GM19452 (cell line): ENCODE measurements around the gene KLF13.

Experiments used
- ATAC-seq: cut with Tn5 transposase; IDR thresholded peaks from one replicate; pipeline ENCODE4 v1.9.1; 2021; ENCODE audit not compliant: unreplicated experiment

Gene KLF13

DNA sequence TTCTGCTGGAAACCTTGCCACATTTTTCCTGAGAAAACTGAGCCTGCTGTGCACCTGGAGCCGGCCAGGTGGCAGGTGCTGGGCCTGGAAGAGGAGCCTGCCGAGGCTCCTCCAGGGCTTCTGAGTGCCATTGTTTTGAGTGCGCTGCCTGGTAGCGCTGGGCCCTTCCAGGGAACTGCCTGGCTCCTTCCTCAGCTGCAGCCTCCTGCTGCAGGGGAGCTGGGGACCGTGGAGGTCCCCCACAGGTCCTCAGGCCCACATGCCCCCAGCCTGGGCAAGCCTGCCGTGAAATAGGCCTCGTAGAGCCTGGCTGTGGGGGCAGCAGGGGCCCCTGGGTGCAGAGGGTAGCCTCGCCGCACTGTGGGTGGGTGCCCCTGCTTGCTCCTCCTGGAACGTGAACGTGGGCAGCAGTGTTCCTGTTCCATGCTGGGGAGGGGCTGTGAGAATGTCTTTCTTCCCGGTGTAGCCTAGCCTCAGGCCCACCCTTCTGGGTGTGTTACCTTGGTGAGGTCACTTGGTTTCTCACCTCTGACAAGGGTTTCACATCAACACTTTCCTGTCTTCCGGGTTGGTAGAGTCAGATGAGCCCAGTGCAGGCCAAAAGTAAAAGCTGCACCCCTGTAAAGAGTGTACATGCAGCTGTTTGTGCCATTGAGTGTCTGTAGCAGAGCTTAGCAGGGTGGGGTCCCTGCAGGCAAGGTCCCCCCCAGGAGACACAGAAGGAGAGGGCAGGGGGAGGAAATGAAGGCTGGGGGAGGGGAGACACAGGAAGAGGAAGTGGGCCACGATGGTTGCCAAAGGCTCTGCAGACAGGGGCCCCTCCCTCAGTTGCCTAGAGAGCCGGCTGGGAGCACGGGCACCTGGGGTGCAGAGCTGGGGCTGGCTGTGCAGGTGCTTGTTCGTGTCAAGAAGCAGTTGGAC lies 34.5 kb downstream of the KLF13 start:
- ATAC-seq, result peak; percentile 75

DNA sequence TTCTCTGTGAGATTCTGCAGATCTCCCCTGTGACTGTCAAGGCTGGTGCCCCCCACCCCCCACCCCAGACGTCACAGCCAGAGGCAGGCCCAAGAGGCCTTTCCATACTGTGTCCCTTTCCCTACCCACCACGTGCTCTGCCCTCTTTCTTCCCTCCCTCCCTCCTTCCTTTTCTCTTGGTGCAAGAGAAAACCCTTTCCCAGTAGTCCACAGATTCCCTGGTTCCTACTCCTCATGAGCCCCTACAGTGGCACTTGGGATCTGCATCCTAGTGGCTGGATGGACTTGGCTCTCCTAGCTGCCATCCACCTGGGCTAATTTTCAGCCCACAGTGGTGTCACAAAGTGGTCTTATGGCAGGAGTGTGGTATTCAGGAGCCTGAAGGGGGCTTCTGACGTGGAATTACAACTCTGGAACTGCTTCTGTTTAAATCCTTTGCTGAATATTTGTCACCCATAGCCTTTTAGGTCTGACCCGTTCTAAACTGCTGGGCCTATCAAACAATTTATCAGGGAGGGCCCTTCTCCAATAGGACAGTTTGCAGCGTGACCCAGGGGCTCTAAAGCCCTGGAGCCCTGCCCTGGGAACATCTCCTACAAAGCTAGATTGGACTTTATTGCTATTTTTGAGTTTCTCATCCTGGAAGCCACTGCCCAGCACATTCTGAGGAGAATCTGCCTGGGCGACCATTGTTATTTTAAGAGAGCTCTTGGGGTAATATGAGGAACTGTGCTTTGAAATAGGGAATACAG lies 35.3 kb downstream of the KLF13 start:
- ATAC-seq, result no peak

DNA sequence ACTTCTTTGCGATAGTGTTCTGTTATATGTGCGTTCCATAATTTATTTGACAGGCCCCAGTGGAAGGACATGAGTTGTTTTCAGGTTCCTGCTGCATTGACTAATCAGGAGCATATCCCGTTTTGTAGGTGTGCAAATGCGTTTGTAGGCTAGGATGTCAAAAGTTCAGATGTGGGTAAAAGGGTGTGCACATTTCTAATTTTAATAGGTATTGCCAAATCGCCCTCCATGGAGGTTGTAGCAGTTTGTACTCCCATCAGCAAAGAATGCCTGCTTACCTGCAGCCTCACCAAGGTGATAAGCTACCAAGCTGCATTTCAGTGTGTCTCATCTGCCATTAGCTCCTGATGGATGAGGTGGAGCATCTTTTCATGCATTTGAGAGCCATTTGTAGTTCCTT lies 36.3 kb downstream of the KLF13 start:
- ATAC-seq, result no peak

DNA sequence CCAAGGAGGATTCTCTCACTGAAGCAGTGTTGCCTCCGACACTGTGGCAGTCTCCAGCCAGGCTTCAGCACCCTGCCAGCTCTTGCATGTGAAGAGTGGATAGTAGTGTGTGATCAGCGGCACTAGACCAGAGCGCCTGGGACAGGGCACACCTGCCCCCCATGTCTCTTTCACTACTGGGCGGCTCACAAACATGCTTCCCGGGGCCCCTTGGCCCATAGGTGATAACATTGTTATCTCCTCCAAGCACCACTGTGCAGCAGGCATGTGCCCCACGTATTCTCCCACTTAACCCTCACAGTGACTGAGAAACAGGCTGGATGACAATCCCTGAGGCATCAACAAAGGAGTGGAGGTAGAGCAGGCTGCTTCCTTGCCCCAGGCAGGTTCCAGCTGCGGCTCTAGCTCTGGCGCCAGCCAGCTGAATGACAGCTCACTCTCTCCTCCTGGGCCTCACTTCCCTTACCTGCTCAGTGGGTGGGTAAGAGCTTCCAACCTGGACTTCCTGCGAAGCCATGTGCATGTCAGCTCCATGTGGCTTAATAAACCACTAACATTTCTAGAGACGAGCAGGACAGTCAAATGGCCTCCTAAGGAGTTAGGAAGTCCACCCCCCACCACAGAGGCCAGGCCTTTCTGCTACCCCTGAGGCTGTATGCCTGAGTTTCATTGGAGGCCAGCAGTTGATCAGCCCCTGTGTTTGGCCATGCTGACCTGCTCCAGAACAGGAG lies 37.8 kb downstream of the KLF13 start:
- no peak for ATAC-seq

GRCh38 chr15:31365032-31365654 lies 38.5 kb downstream of the KLF13 start:
- no peak for ATAC-seq

GRCh38 chr15:31365655-31366127 lies 39.1 kb downstream of the KLF13 start:
- peak; percentile 38 for ATAC-seq

GRCh38 chr15:31366169-31366734 lies 39.6 kb downstream of the KLF13 start:
- ATAC-seq, result no peak

DNA sequence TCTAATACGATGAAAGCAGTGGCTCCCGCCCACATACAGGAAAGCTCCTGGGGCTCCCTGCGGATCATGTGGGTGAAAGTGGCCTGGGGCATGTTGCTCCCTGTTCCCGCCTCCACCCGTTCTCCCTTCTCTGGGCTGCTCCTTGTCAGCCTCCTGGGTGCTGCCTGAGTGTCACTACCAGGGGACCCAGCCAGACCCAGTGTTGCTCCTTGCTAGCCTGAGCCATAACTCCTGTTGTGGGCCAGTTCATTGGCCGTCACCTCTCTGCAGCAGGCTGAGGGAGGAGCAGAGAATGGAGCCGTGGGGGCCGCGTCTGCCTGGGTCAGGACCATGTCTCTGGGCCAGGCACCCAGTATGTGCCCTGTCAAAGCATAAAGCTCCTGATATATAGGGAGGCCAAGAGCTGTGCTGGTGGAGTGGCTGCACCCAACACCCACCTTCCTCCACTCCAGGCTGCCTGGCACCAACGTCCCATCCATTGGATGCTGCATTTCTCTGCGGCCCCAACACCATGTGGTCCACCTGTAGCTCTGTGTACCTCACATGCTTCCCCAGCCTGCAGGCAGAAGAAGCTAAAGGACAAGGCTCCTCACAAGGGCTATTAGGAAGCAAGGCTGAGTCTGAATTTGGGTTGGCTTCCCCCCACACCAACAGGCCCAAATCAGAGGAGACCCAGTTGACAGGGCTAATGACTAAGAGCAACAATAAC lies 40.5 kb downstream of the KLF13 start:
- no peak for ATAC-seq

DNA sequence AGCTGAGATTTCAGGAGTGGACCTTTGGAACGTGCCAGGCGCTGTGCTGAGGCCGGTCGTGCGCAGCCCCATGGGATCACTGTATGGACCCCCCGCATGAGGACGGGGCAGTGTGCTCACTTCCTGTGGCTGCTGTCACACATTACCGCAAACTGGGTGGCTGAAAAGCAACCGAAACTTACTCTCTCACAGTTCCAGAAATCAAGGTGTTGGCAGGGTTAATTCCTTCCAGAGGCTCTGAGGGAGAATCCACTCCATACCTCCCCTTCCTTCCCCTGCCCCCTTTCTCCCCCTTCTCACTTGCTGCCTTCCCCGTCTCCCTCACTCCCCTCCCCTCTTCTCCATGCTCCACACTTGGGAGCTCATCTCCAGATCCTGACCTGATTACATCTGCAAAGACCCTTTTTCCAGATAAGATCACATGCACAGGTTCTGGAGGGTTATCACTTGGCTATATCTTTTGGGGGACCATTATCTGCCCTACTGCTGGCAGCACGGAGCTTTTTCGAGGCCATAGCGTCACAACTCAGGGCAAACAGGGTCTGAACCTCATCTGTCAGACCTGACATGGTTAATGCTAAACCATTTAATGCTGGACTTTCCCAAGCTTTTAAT lies 41.2 kb downstream of the KLF13 start:
- ATAC-seq, result peak; percentile 62

DNA sequence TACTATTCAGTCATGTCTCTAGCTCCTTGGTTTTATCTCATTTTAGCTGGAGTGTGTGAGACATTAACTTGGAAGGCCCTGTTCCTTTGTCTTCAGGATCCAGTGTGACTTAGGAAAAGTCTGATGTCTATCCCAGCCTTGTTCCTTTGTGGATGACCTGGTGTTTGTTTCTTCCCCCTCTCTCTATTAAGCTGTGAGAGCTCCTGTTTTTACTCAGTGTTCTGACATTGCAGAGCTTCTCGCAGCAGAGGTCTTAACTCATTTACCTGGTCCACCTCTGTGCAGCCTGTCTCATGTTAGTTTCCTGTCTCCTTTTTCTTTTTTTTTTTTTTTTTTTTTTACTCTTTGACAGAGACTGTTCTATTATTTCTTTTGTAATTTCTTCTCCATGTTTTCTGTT lies 43.1 kb downstream of the KLF13 start:
- no peak for ATAC-seq

DNA sequence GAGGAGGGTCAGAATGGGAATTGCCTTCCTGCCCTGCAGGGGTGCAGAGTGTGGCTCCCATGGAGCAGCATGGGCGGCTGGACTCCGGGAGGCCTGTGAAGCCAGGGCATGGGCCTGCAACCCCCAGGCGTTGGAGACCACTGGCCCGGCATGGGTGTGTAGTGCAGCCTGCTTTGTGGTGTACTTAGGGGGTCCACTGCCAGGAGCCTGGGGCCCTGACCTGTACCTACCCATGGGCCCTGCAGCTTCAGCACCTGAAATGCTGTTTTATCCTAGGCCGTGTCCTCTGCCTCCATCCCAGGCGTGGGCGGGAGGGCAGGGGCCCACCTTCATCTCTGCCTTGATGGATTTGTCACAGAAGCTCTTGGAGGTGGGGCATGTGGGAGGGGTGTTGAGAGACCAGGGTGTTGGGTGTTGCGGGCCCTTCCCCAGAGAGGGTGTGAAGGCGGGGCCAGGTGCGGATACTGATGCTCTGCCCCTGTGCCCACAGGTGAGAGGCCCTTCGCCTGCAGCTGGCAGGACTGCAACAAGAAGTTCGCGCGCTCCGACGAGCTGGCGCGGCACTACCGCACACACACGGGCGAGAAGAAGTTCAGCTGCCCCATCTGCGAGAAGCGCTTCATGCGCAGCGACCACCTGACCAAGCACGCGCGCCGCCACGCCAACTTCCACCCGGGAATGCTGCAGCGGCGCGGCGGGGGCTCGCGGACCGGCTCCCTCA lies 45.0 kb downstream of the KLF13 start:
- no peak for ATAC-seq

DNA sequence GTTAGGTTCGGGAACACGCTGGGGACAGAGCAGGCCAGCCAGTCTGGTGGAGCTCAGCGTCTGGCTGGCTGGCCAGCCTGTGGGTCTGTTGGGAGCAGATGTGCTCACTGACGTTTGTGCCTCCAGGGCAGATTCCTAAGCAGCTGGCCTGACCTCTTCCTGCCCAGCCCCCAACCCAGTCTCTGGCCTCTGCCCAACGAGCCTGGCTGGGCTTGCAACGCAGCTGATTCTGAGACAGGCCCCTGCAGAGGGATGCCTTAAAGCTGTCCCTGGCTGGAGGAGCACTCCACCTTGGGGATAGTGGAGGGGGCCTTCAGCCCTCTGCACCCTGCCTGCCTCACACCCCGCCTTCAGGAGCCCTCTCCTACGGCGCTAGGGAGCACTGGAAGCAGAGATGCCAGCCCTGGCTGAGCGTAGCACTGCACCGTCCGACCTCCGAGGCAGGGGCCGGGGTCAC lies 46.0 kb downstream of the KLF13 start:
- no peak for ATAC-seq

- no peak for ATAC-seq
These were observed 46.6 kb downstream of the KLF13 start for GRCh38 chr15:31373096-31373865.

DNA sequence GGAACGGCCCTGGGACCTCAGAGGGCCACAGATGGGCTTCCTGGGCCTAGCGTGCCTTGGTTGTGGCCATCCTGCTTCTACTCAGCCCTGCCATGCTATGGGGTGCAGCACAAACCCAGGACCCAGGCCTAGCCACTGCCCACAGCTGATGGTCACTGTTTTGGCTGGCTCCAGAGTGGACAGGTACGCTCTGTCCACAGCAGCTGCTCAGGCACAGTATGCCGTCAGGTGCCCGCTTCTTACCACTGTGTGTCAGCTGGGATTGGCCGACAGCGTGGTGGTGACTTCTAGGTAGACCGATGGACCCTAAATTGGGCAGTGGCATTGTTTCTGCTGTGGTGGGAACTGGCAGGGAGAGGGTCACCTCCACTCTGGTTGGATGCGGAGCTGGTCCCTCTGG lies 47.3 kb downstream of the KLF13 start:
- ATAC-seq, result no peak

- ATAC-seq, result no peak
These were observed 47.9 kb downstream of the KLF13 start for GRCh38 chr15:31374489-31374888.

- ATAC-seq, result no peak
These were observed 48.4 kb downstream of the KLF13 start for GRCh38 chr15:31374986-31375385.

DNA sequence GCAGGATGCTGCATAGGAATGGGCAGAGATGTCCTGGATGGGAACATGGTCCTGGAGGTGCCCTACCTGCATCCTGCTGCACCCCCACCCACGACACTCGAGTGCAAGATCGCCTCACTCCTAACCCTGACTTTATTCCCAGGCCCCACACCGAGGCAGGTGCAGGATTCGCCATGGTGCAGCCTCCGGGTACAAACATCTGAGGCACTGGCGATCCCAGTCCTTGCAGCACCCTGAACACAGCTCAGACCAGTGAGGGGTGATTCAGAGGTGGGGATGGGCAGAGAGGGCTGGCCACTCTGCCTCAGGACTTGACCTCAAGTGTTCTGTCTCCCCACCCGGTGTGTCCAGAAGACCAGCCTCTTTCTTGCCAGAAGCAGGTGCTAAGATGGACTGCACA lies 49.1 kb downstream of the KLF13 start:
- ATAC-seq, result no peak

DNA sequence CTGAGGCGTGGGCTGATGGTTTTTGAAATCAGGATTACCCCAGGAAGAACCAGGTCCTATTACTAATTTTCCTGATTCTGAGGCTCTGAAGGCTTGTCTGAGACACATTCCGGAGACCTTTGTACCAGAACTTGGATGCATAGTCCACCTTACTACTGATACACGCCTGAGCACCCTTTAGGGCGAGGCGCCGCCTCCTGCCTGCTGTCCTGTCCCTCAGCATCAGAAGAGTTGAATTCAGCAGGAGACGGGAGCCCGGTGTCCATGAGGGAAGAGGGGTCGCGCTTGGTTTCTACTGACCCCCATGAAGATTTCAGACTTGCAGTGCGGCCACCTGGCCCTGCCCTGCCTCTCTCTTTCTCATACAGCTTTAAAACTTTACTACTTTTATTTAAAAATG lies 49.9 kb downstream of the KLF13 start:
- ATAC-seq, result no peak
